NCI-H146 (cell line): ENCODE data around the gene FIS1.

ENCODE experiments used
- DNase-seq: peaks from one replicate; lab custom pipeline; 2025; lab: John Stamatoyannopoulos, UW

The FIS1 gene

GRCh38 chr7:101233907-101234547 is 10.9 kb downstream of the FIS1 start:
- no peak for DNase-seq

DNA sequence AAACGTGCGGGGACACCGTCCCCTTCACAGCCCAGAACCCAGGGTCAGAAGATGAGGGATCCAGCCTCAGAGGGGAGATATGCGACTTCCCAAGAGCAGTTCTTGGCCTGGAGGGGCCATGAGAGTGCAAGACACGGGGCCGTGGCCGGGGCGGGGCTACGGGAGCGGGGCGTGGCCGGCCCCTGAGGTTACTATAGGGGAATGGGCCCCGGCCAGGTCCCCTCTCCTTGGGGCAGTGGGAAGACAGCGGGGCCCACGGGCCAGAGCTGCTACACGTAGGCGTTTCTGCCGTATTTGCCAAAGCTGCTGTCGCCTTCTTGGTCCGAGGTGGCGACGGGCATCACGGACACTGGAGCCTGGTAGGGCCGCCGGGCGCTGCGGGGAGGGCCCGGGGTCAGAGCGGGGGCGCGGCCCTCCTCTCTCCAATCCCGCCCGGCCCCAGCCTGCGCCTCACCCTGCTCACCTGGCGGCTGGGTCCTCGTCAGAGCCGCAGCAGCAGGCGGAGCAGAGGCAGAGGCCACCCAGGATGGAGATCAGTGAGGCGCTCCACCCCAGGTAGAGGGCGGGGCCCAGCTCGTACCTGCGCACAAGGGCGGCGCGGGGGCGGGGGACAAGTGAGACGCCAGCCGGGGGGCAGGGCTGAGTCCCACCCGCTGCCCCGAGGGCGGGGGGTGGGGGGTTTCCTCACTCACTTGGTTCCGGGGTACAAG is 12.6 kb downstream of the FIS1 start:
- peak; percentile 85 for DNase-seq

DNA sequence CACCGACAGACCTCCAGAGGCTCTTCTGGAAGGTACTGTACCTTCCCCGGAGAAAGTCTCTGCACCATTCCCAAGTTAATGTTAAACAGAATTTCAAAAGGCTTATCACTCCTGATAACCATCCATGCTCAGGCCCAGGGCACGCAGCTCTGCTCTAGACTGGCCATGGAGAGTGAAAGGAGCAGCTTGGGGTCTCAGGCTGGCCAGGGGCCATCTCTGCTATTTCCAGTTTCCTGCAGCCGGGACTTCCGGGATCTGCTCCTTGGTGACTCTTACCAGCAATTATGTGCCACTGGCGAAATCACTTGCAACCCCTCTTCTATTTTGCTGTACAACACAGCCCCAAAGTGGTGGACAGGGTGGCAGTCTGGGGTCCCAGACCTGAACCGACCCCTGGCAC is 13.2 kb downstream of the FIS1 start:
- no peak for DNase-seq

DNA sequence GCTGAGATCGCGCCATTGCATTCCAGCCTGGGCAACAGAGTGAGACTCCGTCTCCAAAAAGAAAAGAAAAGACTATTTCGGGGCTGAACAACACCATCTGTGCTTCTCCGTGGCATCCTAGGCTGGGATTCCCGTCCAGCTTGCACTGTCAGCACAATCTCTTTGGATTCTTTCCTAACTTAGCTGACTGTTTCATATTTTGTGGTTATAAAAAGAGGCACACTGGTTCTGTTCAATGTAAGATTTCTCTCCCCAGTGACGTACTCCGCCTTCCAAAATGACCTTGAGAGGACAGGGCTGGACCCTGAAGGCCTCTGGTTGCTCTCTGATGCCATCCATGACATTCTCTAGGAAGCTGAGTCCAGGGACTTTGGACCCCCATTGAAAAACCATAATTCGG is 18.2 kb downstream of the FIS1 start:
- no peak for DNase-seq

- DNase-seq, result no peak
Measured at GRCh38 chr7:101225650-101226049, 19.2 kb downstream of the FIS1 start.

DNA sequence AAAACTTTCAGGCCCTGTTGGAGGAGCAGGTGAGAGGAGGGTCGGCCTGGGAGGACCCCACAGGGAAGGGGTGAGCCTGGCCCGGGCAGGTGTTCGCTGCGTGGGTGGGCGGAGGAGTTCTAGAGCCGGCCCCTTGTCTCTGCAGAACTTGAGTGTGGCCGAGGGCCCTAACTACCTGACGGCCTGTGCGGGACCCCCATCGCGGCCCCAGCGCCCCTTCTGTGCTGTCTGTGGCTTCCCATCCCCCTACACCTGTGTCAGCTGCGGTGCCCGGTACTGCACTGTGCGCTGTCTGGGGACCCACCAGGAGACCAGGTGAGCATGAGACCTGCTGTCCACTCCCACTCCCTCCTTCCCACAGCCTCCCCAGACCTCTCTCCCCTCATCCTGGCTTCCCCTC is 21.4 kb downstream of the FIS1 start:
- no peak for DNase-seq

DNA sequence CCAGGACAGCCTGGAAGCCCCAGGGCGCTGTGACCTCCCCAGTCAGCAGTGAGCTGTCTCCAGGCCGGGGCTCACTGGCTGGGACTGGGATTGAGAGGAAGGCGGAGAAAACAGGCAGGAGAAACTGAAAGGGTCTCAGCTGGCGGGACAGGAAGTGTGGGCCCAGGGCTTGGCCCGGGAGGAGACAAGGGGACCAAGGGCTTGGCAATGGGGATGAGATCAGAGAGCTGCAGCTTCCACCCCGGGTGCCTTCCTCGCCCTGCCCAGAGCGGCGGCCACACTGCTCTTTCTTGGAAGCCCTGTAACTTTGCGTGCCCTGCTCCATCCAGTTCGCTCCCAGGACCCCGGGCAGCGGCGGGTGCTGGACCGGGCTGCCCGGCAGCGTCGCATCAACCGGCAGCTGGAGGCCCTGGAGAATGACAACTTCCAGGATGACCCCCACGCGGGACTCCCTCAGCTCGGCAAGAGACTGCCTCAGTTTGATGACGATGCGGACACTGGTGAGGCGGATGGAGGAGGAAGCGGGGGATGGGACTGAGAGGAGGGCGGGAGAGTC is 22.5 kb downstream of the FIS1 start:
- DNase-seq, result no peak

DNA sequence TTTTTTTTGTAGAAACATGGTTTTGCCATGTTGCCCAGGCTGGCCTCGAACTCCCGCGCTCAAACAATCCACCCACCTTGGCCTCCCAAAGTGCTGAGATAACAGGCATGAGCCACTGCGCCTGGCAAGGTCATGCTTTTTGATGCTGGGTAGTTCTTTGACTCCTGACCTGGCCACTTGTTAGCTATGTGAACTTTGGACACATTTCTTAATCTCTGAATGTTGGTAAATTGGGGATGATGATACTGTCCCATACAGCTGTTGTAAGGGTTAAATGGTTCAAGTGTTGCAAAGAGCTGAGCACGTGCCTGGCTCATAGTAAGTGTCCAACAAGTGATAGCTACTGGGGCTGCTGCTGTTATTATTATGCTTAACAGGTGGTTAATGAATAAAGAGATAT is 24.6 kb downstream of the FIS1 start:
- no peak for DNase-seq

- no peak for DNase-seq
Measured at GRCh38 chr7:101218236-101219125, 26.4 kb downstream of the FIS1 start.

GRCh38 chr7:101217388-101218235 is 27.3 kb downstream of the FIS1 start, which contains the start of the genes PLOD3 and ZNHIT1:
Gene PLOD3, minus strand, starts transcription at chr7:101217581. Its CDS starts 307 bp downstream, at chr7:101217274.
Gene ZNHIT1, plus strand, starts transcription at chr7:101218165. Its CDS starts 31 bp downstream, at chr7:101218196.
- DNase-seq, result peak; percentile 97

- no peak for DNase-seq
Measured at GRCh38 chr7:101216860-101217387, 28.0 kb downstream of the FIS1 start.

- DNase-seq, result no peak
Measured at GRCh38 chr7:101216001-101216859, 28.7 kb downstream of the FIS1 start.

GRCh38 chr7:101212014-101212413 is 32.9 kb downstream of the FIS1 start:
- DNase-seq, result no peak

- DNase-seq, result no peak
Measured at GRCh38 chr7:101211501-101211900, 33.4 kb downstream of the FIS1 start.

- no peak for DNase-seq
Measured at GRCh38 chr7:101210143-101210542, 34.7 kb downstream of the FIS1 start.

DNA sequence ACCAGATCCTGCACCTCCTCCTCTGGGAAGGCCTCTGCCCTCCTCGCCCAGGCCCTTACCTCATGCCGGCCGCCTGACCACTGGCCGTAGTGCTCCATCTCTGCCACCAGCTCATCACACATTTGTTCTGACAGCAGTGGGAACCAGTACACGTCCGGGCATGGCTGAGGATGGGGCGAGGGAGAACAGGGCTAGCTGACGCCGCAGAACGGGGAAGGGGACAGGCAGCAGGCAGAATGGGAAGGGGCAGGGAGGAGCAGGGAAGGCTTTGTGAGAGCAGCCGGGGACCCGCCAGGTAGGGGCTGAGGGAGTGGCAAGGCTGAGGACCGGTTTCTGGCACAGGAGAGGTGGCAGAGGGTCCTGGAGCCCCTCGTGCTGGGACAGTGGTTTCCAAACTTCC is 36.1 kb downstream of the FIS1 start:
- no peak for DNase-seq

GRCh38 chr7:101207459-101207858 is 37.4 kb downstream of the FIS1 start:
- no peak for DNase-seq

DNA sequence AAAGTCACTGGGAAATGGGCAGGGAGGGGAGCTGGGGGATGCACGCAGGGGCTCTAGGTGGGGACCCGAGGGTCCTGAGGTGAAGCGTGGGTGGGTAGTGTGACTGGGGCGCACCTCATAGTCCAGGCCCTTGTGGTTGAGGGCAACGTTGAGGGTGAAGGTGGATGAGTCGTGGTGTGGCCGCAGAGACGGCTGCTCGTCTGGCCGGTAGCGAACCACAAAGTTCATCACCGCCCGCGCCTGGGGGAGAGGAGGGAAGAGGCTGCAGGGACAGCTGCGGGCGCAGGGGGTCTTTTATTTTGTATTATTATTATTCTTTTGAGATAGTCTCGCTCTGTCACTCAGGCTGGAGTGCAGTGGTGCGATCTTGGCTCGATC is 38.2 kb downstream of the FIS1 start:
- no peak for DNase-seq

DNA sequence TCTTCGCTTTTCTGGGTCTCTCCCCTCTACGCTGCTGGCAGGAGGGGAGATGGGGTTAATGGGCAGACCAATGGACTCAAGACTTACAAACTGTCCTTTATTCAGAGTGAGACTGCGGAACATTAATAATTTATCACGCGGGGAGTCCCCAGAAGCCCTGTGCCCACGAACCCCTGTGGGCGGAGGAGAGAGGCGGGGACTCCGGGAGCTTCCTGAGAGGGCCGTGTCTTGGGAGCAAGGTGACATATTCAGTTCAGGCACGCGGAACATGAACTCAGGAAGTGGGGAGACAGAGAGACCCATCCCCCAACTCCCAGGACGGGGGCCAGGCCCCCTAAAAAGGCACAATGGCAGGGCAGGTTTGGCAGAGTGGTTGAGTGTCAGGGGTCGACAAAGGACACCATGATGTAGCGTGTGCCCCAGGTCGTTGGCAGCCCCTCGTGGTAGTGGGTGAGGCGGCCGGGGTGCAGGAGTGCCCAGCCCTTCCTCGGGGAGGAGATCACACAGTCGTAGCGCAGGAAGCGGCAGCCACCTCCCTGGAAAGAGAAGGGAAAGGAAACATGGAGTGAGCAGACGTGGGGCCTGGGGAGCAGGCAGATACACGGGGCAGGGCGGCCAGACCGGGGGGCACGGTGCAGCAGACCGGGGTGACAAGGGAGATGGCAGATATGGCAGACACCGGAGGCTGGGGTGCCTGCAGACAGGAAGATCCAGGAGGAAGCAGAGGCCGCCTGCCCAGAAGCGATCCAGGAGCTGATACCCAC is 38.8 kb downstream of the FIS1 start:
- no peak for DNase-seq
